Measurements from ENCODE around the gene SH3RF3. TPM values are rescaled to one million over a fixed set of nuclear protein-coding genes. Genes with fewer than 3 reads are reported as not detected.

SH3RF3 gene
- total and polyA plus RNA-seq, 9 of the 15 experiments (the other 6 are each of a cell fraction or from before 2014, with no cell fraction given) = 0.02 TPM; not detected in 8

GRCh38 chr2:109387778-109388469 lies 258.9 kb downstream of the SH3RF3 start:
- no TSS peak for BruUV-seq (replicated peaks)
- FAIRE-seq (no peak), DNase-seq (ENCODE audit: extremely low read depth in 1 of 4, low spot score in 3 of 4) (no peak), ATAC-seq (no peak)
- no peaks in the 10 kb centered on the region for H3K4me1 ChIP-seq (replicated peaks in 1 of 2; ENCODE audit: control insufficient read depth in 2 of 2, insufficient read depth in 2 of 2, low read length in 2 of 2)
- peaks cover 9 to 50% of the 10 kb centered on the region in 2 experiments for H3K27me3 ChIP-seq (ENCODE audit: control insufficient read depth in 2 of 2, insufficient read depth in 2 of 2, low read length in 2 of 2)
- H3K36me3 ChIP-seq (ENCODE audit: control insufficient read depth, insufficient read depth, low read length) = no peaks in the 10 kb centered on the region
- peaks cover 3% of the 10 kb centered on the region; the same call in 1 of the 2 replicates for H4K20me1 ChIP-seq (replicated peaks; ENCODE audit: control insufficient read depth, insufficient read depth, low read length)
- 0% methylated on average over 5 of the region's 8 CpGs for WGBS (ENCODE audit: insufficient coverage, low coverage, missing lambda C conversion rate)
- no peak overlapping the region for H2AFZ ChIP-seq (ENCODE audit: low read depth, low read length)
- no peak overlapping the region for H3K4me2 ChIP-seq (ENCODE audit: insufficient read depth, low read length)
- in situ Hi-C loops (cut with MboI) = no loop called here
- no peaks in the 10 kb centered on the region for H3K79me2 ChIP-seq (ENCODE audit: control insufficient read depth, insufficient read depth, low read length)
- no peak overlapping the region for H3K4me3 ChIP-seq
- no peak overlapping the region for H3K9ac ChIP-seq (ENCODE audit: insufficient read depth in 1 of 2, low read depth in 2 of 2, low read length in 2 of 2)
- no peak for TF ChIP-seq ARID3A (IDR thresholded peaks at IDR 0.05; ENCODE audit: borderline replicate concordance, low read depth, low read length)
- TF ChIP-seq RFX1 (IDR thresholded peaks at IDR 0.05) = peak; percentile 74
- TF ChIP-seq MBD2 (IDR thresholded peaks at IDR 0.05; ENCODE audit: borderline replicate concordance, low read depth) = no peak
- no peaks in the 10 kb centered on the region for H3K9me1 ChIP-seq (ENCODE audit: control insufficient read depth, insufficient read depth, low read length)
- no peak overlapping the region for H3K27ac ChIP-seq (ENCODE audit: extremely low read depth, low read depth, low read length)
- POLR2A ChIA-PET = interaction anchor here (0.5 kb wide), 1 partner anchor 106 kb away, joined by 3 read pairs; no protein-coding TSS in a partner anchor
- intact Hi-C loops (cut with micrococcal nuclease) = no loop called here
- H3K9me3 ChIP-seq (replicated peaks; ENCODE audit: control insufficient read depth, insufficient read depth, low read depth, low read length) = no peaks in the 10 kb centered on the region
- CTCF ChIA-PET (ENCODE audit: low intra/inter-chr PET ratio) = no interaction called here
